Ascending aorta (tissue), 2 donors: ENCODE results near the gene ARHGAP26. TPM values are rescaled to one million over a fixed set of nuclear protein-coding genes. Genes with fewer than 3 reads are reported as not detected.

Source experiments
- DNase-seq, 2 donors: peaks; one replicate each; pipeline ENCODE4 v3.0.0-alpha.2; 2019; ENCODE audit warnings: low spot score in 2 of 2
- H3K27ac ChIP-seq, 2 donors: fragments of 200-600 bp; sonication (generic); one replicate each; pipeline ENCODE4 v1.5.1; 2016 to 2017; ENCODE audit warnings: mild to moderate bottlenecking in 1 of 2
- H3K27me3 ChIP-seq: fragments of 200-600 bp; sonication (generic); one replicate; pipeline ENCODE4 v1.5.1; 2017
- H3K36me3 ChIP-seq, 2 donors: fragments of 200-600 bp; sonication (generic); one replicate each; pipeline ENCODE4 v1.5.1; 2016
- H3K4me1 ChIP-seq, 2 donors: fragments of 200-600 bp; sonication (generic); one replicate each; pipeline ENCODE4 v1.5.1; 2016 to 2017; ENCODE audit warnings: mild to moderate bottlenecking in 1 of 2
- H3K4me3 ChIP-seq, 2 donors: fragments of 200-600 bp; sonication (generic); one replicate each; pipeline ENCODE4 v1.5.1; 2016 to 2017; ENCODE audit warnings: mild to moderate bottlenecking in 1 of 2
- H3K9me3 ChIP-seq, 2 donors: fragments of 200-600 bp; sonication (generic); one replicate each; pipeline ENCODE4 v1.5.1; 2016
- CTCF ChIP-seq, 3 experiments: fragments of 200-600 bp in 2 of 3; fragments of 450-650 bp in 1 of 3; sonication (generic) in 2 of 3; IDR thresholded peaks; one replicate each; pipeline ENCODE4 v1.5.1; 2016 to 2019; ENCODE audit warnings: antibody characterized with exemption in 3 of 3, mild to moderate bottlenecking in 1 of 3, moderate library complexity in 1 of 3
- intact Hi-C: fragments of 100-400 bp; cut with DNase I; formaldehyde crosslinking; loops from one replicate; pipeline ENCODE4 v1.15.1; 2023
- total RNA-seq: library from RNA; depleted of rRNA; stranded (reverse); fragments of >200 nt; gene quantifications from one replicate; pipeline ENCODE4 v1.1.0, GENCODE V29; 2016

Gene ARHGAP26
- total RNA-seq, 1 donor from 2014 or later: 34.9 TPM

DNA sequence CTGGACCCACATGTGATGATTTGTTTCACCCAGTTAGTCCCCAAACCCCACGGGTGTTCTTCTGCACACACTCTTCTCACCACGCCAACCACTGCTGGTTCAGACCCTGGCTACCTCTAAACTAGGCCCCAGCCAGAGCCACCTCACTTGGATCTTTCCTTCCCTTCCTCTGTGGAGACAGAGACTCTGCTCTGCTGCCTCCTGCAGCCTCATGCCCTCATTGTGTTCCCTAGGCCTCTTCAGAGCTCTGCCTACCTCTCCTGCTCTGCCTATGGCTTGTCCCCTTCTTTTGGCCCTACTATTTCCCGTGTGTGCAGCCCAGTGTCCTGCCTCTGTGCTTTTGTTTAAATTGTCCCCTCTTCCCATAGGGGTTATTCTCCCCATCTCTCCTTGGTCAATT lies 79.7 kb downstream of the ARHGAP26 start:
- TF ChIP-seq CTCF (IDR thresholded peaks at IDR 0.05): no peak
- H3K4me3 ChIP-seq: no peak overlapping the region
- no peaks in the 10 kb centered on the region for H3K36me3 ChIP-seq
- intact Hi-C loops: no loop called here
- no peaks in the 10 kb centered on the region for H3K27me3 ChIP-seq
- H3K27ac ChIP-seq: no peak overlapping the region
- peaks cover 10 to 52% of the 10 kb centered on the region in 2 donors for H3K4me1 ChIP-seq
- DNase-seq: no peak
- H3K9me3 ChIP-seq: no peaks in the 10 kb centered on the region

DNA sequence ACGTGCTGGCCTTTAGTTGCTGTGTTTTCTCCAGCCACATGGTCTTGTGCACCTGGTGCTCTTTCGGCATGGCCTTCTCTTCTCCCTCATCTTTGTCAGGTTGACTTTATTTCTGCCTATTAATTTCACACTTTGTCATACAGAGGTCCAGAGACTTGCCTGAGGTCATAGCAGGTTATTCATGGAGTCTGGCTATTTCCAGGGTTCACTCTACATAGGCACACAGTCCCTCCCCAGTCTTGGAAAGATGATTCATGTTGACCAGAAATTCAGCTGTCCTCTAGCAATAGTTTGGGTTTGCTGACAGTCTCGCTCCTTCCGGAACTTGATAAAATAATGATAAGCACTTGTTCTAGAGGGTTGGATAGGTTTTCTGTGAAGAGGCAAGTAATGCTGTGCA lies 81.6 kb downstream of the ARHGAP26 start:
- no peaks in the 10 kb centered on the region for H3K9me3 ChIP-seq
- no peak for TF ChIP-seq CTCF (IDR thresholded peaks at IDR 0.05)
- intact Hi-C loops: no loop called here
- no peaks in the 10 kb centered on the region for H3K27me3 ChIP-seq
- H3K27ac ChIP-seq: no peak overlapping the region
- no peak for DNase-seq
- peaks cover 0 to 36% of the 10 kb centered on the region in 2 donors for H3K4me1 ChIP-seq
- H3K4me3 ChIP-seq: no peak overlapping the region
- H3K36me3 ChIP-seq: no peaks in the 10 kb centered on the region

DNA sequence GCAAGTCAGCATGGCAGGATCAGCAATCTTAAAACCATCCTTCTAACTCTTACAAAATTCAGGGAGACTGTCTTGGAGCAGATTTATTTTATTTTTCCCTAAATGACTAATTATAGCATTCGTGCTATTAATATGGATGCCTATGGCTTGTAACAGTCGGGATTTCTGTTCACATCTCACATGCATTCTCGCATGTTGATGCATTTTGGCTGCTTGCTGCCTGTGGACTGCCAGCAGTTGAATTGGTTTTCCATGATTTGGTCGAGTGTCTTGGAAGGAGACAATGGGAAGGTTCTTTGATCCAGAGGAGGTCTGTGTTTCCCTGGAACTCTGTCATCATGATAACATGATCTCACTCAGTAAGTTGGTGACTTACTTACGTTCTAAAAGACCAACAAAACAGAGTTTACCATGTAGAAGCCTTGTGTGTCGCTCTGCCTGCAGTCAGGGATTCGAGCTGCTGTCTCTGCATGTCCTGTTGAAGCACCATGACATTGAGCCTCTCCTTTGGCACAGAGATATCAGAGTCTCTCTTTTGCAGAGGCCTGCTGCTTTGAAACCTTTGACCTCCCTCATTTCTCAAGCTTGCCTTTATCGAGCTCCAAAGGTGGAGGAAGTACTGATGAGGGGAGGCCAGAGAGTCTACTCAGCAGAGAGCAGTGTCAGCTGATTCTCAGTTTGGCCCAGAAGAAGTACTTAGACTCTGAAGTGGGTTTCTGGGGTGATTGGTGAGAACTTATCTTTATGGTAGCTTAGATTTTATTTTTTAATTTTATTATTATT lies 82.4 kb downstream of the ARHGAP26 start:
- Histone ChIP-seq H3K4me3 (no peak overlapping the region), H3K4me1 (peaks cover 0 to 33% of the 10 kb centered on the region in 2 donors), H3K36me3 (no peaks in the 10 kb centered on the region), H3K9me3 (no peaks in the 10 kb centered on the region), H3K27ac (peak overlapping the region in 1 of 2 donors; percentile 5), H3K27me3 (no peaks in the 10 kb centered on the region)
- intact Hi-C loops: no loop called here
- no peak for TF ChIP-seq CTCF (IDR thresholded peaks at IDR 0.05)
- no peak for DNase-seq

- Histone ChIP-seq H3K36me3 (no peaks in the 10 kb centered on the region), H3K9me3 (no peaks in the 10 kb centered on the region), H3K4me1 (peaks cover 0 to 30% of the 10 kb centered on the region in 2 donors), H3K4me3 (no peak overlapping the region), H3K27me3 (no peaks in the 10 kb centered on the region), H3K27ac (no peak overlapping the region)
- no peak for DNase-seq
- intact Hi-C loops: no loop called here
- no peak for TF ChIP-seq CTCF (IDR thresholded peaks at IDR 0.05)
Measured at GRCh38 chr5:142853682-142854081, 83.5 kb downstream of the ARHGAP26 start.

GRCh38 chr5:142856269-142856782 lies 86.1 kb downstream of the ARHGAP26 start:
- Histone ChIP-seq H3K36me3 (no peaks in the 10 kb centered on the region), H3K9me3 (no peaks in the 10 kb centered on the region), H3K4me3 (no peak overlapping the region), H3K4me1 (peaks cover 0 to 23% of the 10 kb centered on the region in 2 donors), H3K27me3 (no peaks in the 10 kb centered on the region), H3K27ac (no peak overlapping the region)
- no peak for TF ChIP-seq CTCF (IDR thresholded peaks at IDR 0.05)
- DNase-seq: no peak
- intact Hi-C loops: no loop called here
